ENCODE results near the gene NGRN.
"Not testable (repeated sequence)": the region's sequence is repeated elsewhere in the genome, so short reads cannot be mapped to it uniquely, and the experiment has no call there.

The NGRN gene

GRCh38 chr15:90234096-90234988, 31.1 kb upstream of the NGRN start, which contains the start of gene GDPGP1:
TSS of gene GDPGP1 (plus strand) at chr15:90234209. CDS start at chr15:90240909, 6,700 bp downstream.
- no peak for DNase-seq

- no peak for DNase-seq
Observed at GRCh38 chr15:90239371-90239770, 26.1 kb upstream of the NGRN start.

- DNase-seq, result no peak
Observed at GRCh38 chr15:90240856-90241255, 24.6 kb upstream of the NGRN start.

GRCh38 chr15:90241343-90242192, 23.9 kb upstream of the NGRN start:
- no peak for DNase-seq

GRCh38 chr15:90243943-90244639, 21.4 kb upstream of the NGRN start:
- no peak for DNase-seq

GRCh38 chr15:90248789-90249202, 16.7 kb upstream of the NGRN start:
- no peak for DNase-seq

- no peak for DNase-seq
Observed at GRCh38 chr15:90249203-90249863, 16.1 kb upstream of the NGRN start, which contains the start of gene TTLL13. TSS of gene TTLL13 (plus strand) at chr15:90249556. CDS start at chr15:90250631, 1,075 bp downstream.

GRCh38 chr15:90257776-90258175, 7.7 kb upstream of the NGRN start:
- no peak for DNase-seq

GRCh38 chr15:90259524-90259923, 5.9 kb upstream of the NGRN start:
- DNase-seq, result no peak

GRCh38 chr15:90260731-90261130, 4.7 kb upstream of the NGRN start:
- DNase-seq, result not testable (repeated sequence)

- no peak for DNase-seq
Observed at GRCh38 chr15:90261811-90262210, 3.7 kb upstream of the NGRN start.

- no peak for DNase-seq
Observed at GRCh38 chr15:90262426-90262825, 3.0 kb upstream of the NGRN start.

- no peak for DNase-seq
Observed at GRCh38 chr15:90264671-90265070, 801 bp upstream of the NGRN start.

GRCh38 chr15:90266061-90266431, 574 bp downstream of the NGRN start:
- no peak for DNase-seq

GRCh38 chr15:90266485-90266884, 1.0 kb downstream of the NGRN start:
- DNase-seq, result no peak

GRCh38 chr15:90268415-90268814, 2.9 kb downstream of the NGRN start:
- DNase-seq, result no peak

GRCh38 chr15:90270502-90271150, 5.2 kb downstream of the NGRN start:
- DNase-seq, result no peak

GRCh38 chr15:90271459-90272166, 6.1 kb downstream of the NGRN start:
- DNase-seq, result no peak

GRCh38 chr15:90278467-90278866, 13.0 kb downstream of the NGRN start:
- DNase-seq, result not testable (repeated sequence)

GRCh38 chr15:90280743-90281142, 15.3 kb downstream of the NGRN start:
- not testable (repeated sequence) for DNase-seq

- not testable (repeated sequence) for DNase-seq
Observed at GRCh38 chr15:90281637-90282036, 16.2 kb downstream of the NGRN start.
